Left cardiac atrium (tissue), 4 donors: ENCODE measurements around the gene WNT3. TPM values are rescaled to one million over a fixed set of nuclear protein-coding genes. Genes with fewer than 3 reads are reported as not detected.

Source experiments
- ATAC-seq, 2 donors: fragments of 200-7000 bp; cut with Tn5 transposase; one replicate each; pipeline ENCODE4 v1.9.1; 2020; ENCODE audit warnings: mild to moderate bottlenecking in 2 of 2, moderate library complexity in 2 of 2
- DNase-seq: peaks from one replicate; pipeline ENCODE4 v3.0.0-alpha.2; 2020
- intact Hi-C, 2 donors: fragments of 100-400 bp; cut with DNase I; formaldehyde crosslinking; loops; one replicate each; pipeline versions ENCODE4 v1.14.1 to v1.15.1; 2022 to 2023
- total RNA-seq, 2 donors: library from RNA; stranded (reverse); fragmentation: NEBNext Ultra II Directional; extraction: Animal tissue kit (Norgen Biotek cat#: 25700); gene quantifications; one replicate each; pipeline ENCODE4 v1.2.1, GENCODE V29; 2021
- donor health status: DM: no; HTN: yes; CAD: no.
- donor health status: DM: no; HTN: yes; CAD: no; lungs with severe emphysema.
- donor health status: DM: yes; HTN: yes; CAD: no.
- donor health status: Dilated cardiomyopathy.

The WNT3 gene
- total RNA-seq, 2 donors from 2014 or later = 1.1 to 2.1 TPM

- intact Hi-C loops = loop anchor here in 1 of 2 donors (10.0 kb wide), 1 partner anchor 55 kb away; no protein-coding TSS in a partner anchor
Measured at GRCh38 chr17:46719891-46720290, 98.6 kb downstream of the WNT3 start.

DNA sequence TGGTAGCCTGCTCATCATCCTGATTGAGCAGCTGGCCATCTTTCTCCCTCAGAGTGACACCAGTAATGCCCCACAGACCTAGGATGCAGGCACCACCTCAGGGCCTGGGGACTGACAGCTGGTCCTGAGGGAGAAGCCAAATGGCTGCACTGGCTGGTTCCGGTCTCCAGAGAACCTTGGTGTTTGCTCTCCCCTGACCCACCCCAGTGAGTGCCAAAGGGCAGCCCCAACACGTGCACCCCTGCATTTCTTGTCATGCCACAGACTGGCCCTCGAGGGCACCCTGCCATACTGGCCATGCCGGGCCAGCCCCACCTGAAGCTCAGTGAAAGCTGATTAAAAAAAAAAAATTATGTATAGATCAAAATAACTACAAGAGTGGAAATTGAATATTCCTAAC lies 100.5 kb downstream of the WNT3 start:
- DNase-seq (no peak), ATAC-seq (no peak)
- intact Hi-C loops = loop anchor here in 1 of 2 donors (10.0 kb wide), 1 partner anchor 57 kb away; no protein-coding TSS in a partner anchor

More at GRCh38 chr17:46719891-46720290, 98.6 kb downstream of the WNT3 start:
- DNase-seq (no peak), ATAC-seq (no peak)

Other genes with a start within 250 kb of the WNT3 start
- 10 to 100 TPM in 1 of 2 donors, 1 to 10 TPM in 1; 7.5 to 13.3 TPM for gene ARL17A, start 239.0 kb downstream of the WNT3 start, total RNA-seq
- 10 to 100 TPM; 28.8 to 35.8 TPM for gene NSF, start 228.0 kb downstream of the WNT3 start, total RNA-seq
- gene WNT9B, start 32.9 kb upstream of the WNT3 start, total RNA-seq = 1 to 10 TPM in 1 of 2 donors, under 1 TPM in 1; 0.53 to 3.8 TPM
- 10 to 100 TPM; 44.4 to 60.4 TPM for gene GOSR2, start 104.5 kb upstream of the WNT3 start, total RNA-seq
- gene RPRML, start 160.6 kb upstream of the WNT3 start, total RNA-seq = not detected